ENCODE measurements around the gene SLC12A4.
"Not testable (repeated sequence)": the region's sequence is repeated elsewhere in the genome, so short reads cannot be mapped to it uniquely, and the experiment has no call there.

Gene SLC12A4

GRCh38 chr16:68003031-68003430, 34.6 kb upstream of the SLC12A4 start:
- no peak for DNase-seq (ENCODE audit: low spot score)
- TF ChIP-seq CTCF (IDR thresholded peaks at IDR 0.05), result no peak
- Histone ChIP-seq H3K4me3 (no peak overlapping the region), H3K27ac (no peak overlapping the region)

GRCh38 chr16:68000450-68000849, 32.0 kb upstream of the SLC12A4 start:
- no peak for TF ChIP-seq CTCF (IDR thresholded peaks at IDR 0.05)

GRCh38 chr16:67999985-68000384, 31.5 kb upstream of the SLC12A4 start:
- Histone ChIP-seq H3K4me3 (no peak overlapping the region), H3K27ac (peak overlapping the region in 1 of 2 donors; percentile 59)
- no peak for DNase-seq (ENCODE audit: low spot score)
- TF ChIP-seq CTCF (IDR thresholded peaks at IDR 0.05), result no peak

More at GRCh38 chr16:68000450-68000849, 32.0 kb upstream of the SLC12A4 start:
- no peak for DNase-seq (ENCODE audit: low spot score)
- H3K4me3 ChIP-seq, result no peak overlapping the region
- H3K27ac ChIP-seq, result peak overlapping the region in 1 of 2 donors; percentile 59

GRCh38 chr16:67998779-67999688, 30.6 kb upstream of the SLC12A4 start, which contains the start of gene DPEP2:
Gene DPEP2 (minus strand): TSS chr16:67999484. CDS start chr16:67993212, 6,272 bp downstream.
- Histone ChIP-seq H3K4me3 (peak within 1 kb of the TSS; percentile 28), H3K27ac (peak within 1 kb of the TSS in 1 of 2 donors; percentile 59)
- DNase-seq (ENCODE audit: low spot score), result not testable (repeated sequence)

- H3K27ac ChIP-seq, result peak overlapping the region in 1 of 2 donors; percentile 42
- H3K4me3 ChIP-seq; DNase-seq (ENCODE audit: low spot score): not testable (repeated sequence)
Observed at GRCh38 chr16:67998231-67998778, 29.9 kb upstream of the SLC12A4 start.

- Histone ChIP-seq H3K27ac (no peak overlapping the region), H3K4me3 (no peak overlapping the region)
- TF ChIP-seq CTCF (IDR thresholded peaks at IDR 0.05), result no peak
- no peak for DNase-seq (ENCODE audit: low spot score)
Observed at GRCh38 chr16:67996666-67997065, 28.2 kb upstream of the SLC12A4 start.

- no peak for DNase-seq (ENCODE audit: low spot score)
- no peak overlapping the region for H3K4me3 ChIP-seq
- no peak overlapping the region for H3K27ac ChIP-seq
- no peak for TF ChIP-seq CTCF (IDR thresholded peaks at IDR 0.05)
Observed at GRCh38 chr16:67995423-67995822, 27.0 kb upstream of the SLC12A4 start.

- H3K27ac ChIP-seq, result peak overlapping the region; percentile 25 to 68
- not testable (repeated sequence) for H3K4me3 ChIP-seq; DNase-seq (ENCODE audit: low spot score)
Observed at GRCh38 chr16:67994040-67994408, 25.6 kb upstream of the SLC12A4 start.
